A549 (cell line): ENCODE data around the gene UMODL1. TPM values are rescaled to one million over a fixed set of nuclear protein-coding genes. Genes with fewer than 3 reads are reported as not detected.

Experiments used
- ATAC-seq, 2 experiments: fragments of 200-7000 bp in 1 of 2; fragments of >200 bp in 1 of 2; cut with Nextera tagmentation in 1 of 2; cut with Tn5 transposase in 1 of 2; 3 replicates each; pipeline versions ENCODE4 v1.8.0 to v1.9.1; 2018 to 2020; ENCODE audit warnings: mild to moderate bottlenecking in 1 of 2, moderate library complexity in 1 of 2
- CTCF ChIA-PET: fragments of 300-600 bp; sonication (Branson Sonifier 250); formaldehyde crosslinking; extraction: SDS; loops from one replicate; lab custom pipeline; 2021; ENCODE audit warnings: antibody characterized with exemption, inconsistent platforms; lab: Yijun Ruan, JAX
- POLR2A ChIA-PET: fragments of 350-600 bp; formaldehyde crosslinking; extraction: SDS; loops from one replicate; lab custom pipeline; 2021; ENCODE audit warnings: antibody characterized with exemption, inconsistent platforms; lab: Yijun Ruan, JAX
- DNase-seq, 2 experiments: peaks; one replicate each; pipeline versions ENCODE4 v3.0.0 to v3.0.0-alpha.2; 2011 to 2016; ENCODE audit warnings: low read depth in 1 of 2, low spot score in 1 of 2
- FAIRE-seq: peaks from 2 replicates; lab custom pipeline; 2011; peaks lifted over from hg19 to GRCh38; lab: Jason Lieb, UNC
- H3K27ac ChIP-seq, 2 experiments: fragments of >200 bp; sonication (Bioruptor Twin); formaldehyde crosslinking; 3 replicates each; pipeline ENCODE4 v1.5.1; 2016 to 2017
- H3K4me1 ChIP-seq: fragments of >200 bp; sonication (Bioruptor Twin); formaldehyde crosslinking; 3 replicates; pipeline ENCODE4 v1.6.1; 2016
- H3K4me2 ChIP-seq: fragments of >200 bp; sonication (Bioruptor Twin); formaldehyde crosslinking; 3 replicates; pipeline ENCODE4 v1.6.1; 2016
- H3K4me3 ChIP-seq: fragments of >200 bp; sonication (Bioruptor Twin); formaldehyde crosslinking; 3 replicates; pipeline ENCODE4 v1.5.1; 2016
- H3K9me3 ChIP-seq: fragments of >200 bp; sonication (Bioruptor Twin); formaldehyde crosslinking; 3 replicates; pipeline ENCODE4 v1.6.1; 2016
- ATOH8 ChIP-seq: fragments of 250-450 bp; sonication (Bioruptor Pico); IDR thresholded peaks from 2 replicates; pipeline ENCODE4 v1.5.0; 2020; ENCODE audit warnings: low read depth, mild to moderate bottlenecking, moderate library complexity
- CBX8 ChIP-seq: fragments of 200-600 bp; sonication (generic); IDR thresholded peaks from 2 replicates; pipeline ENCODE4 v1.6.1; 2016
- CHD4 ChIP-seq: fragments of 200-600 bp; sonication (generic); IDR thresholded peaks from 2 replicates; pipeline ENCODE4 v1.6.1; 2016; ENCODE audit warnings: antibody characterized with exemption, mild to moderate bottlenecking, borderline replicate concordance
- ESRRA ChIP-seq: fragments of 150-350 bp; IDR thresholded peaks from 2 replicates; pipeline ENCODE4 v1.6.1; 2014; ENCODE audit warnings: mild to moderate bottlenecking, low read length, borderline replicate concordance
- FOSB ChIP-seq: fragments of 250-450 bp; sonication (Bioruptor Pico); IDR thresholded peaks from 2 replicates; pipeline ENCODE4 v1.5.0; 2020; ENCODE audit warnings: mild to moderate bottlenecking, moderate library complexity
- HES2 ChIP-seq: fragments of >200 bp; sonication (Bioruptor Twin); formaldehyde crosslinking; IDR thresholded peaks from 2 replicates; pipeline ENCODE4 v1.6.1; 2016
- HOXB5 ChIP-seq: fragments of 250-450 bp; sonication (Bioruptor Pico); IDR thresholded peaks from 2 replicates; pipeline ENCODE4 v1.5.0; 2020; ENCODE audit warnings: mild to moderate bottlenecking, moderate library complexity
- JUNB ChIP-seq: fragments of >200 bp; sonication (Bioruptor Twin); formaldehyde crosslinking; IDR thresholded peaks from 2 replicates; pipeline ENCODE4 v1.6.1; 2016
- NPAS2 ChIP-seq: fragments of 250-450 bp; sonication (Bioruptor Pico); IDR thresholded peaks from 2 replicates; pipeline ENCODE4 v1.8.0; 2022; ENCODE audit warnings: mild to moderate bottlenecking, moderate library complexity, borderline replicate concordance
- RAD21 ChIP-seq, 2 experiments: fragments of >200 bp in 1 of 2; sonication (Bioruptor Twin) in 1 of 2; formaldehyde crosslinking in 1 of 2; IDR thresholded peaks in 1 of 2; conservative IDR thresholded peaks in 1 of 2; 2 replicates in 1 of 2; 3 replicates in 1 of 2; pipeline ENCODE4 v1.6.1; 2012 to 2018; ENCODE audit warnings: inconsistent platforms in 1 of 2
- RARB ChIP-seq: fragments of 250-450 bp; sonication (Bioruptor Pico); IDR thresholded peaks from 2 replicates; pipeline ENCODE4 v1.8.0; 2021; ENCODE audit warnings: mild to moderate bottlenecking, moderate library complexity
- RFX5 ChIP-seq: fragments of 450-650 bp; IDR thresholded peaks from 2 replicates; pipeline ENCODE4 v1.7.1; 2014; ENCODE audit warnings: antibody characterized with exemption, mild to moderate bottlenecking, moderate library complexity
- SMC3 ChIP-seq: fragments of >200 bp; sonication (Bioruptor Twin); formaldehyde crosslinking; IDR thresholded peaks from 3 replicates; pipeline ENCODE4 v1.6.1; 2018; ENCODE audit warnings: inconsistent platforms
- USF2 ChIP-seq: fragments of 450-650 bp; IDR thresholded peaks from 2 replicates; pipeline ENCODE4 v1.6.1; 2014; ENCODE audit warnings: antibody characterized with exemption
- WGBS: methylation state at CpG from one replicate; pipeline ENCODE4 v1.1.6; 2017; ENCODE audit errors: missing lambda C conversion rate; 5-methylcytosine and 5-hydroxymethylcytosine counted together
- polyA plus RNA-seq, 4 experiments: library from polyadenylated mRNA; depleted of rRNA in 3 of 4; stranded (reverse); fragments of >200 nt; fragmentation: RNase III in 1 of 4; extraction: RNeasy Plus Mini Kit Qiagen cat#74134 plus additional on column Dnase treatment in 1 of 4; gene quantifications; 2 replicates in 3 of 4; 3 replicates in 1 of 4; pipeline ENCODE4 v1.2.3, GENCODE V29; 2011 to 2017
- TF ChIP-seq, protein P1 (sequence below): fragments of >200 bp; sonication (Bioruptor Twin); formaldehyde crosslinking; IDR thresholded peaks from 3 replicates; pipeline ENCODE4 v1.5.1; 2016
- TF ChIP-seq, protein P2 (sequence below): IDR thresholded peaks from 2 replicates; pipeline ENCODE4 v1.6.1; 2012

UMODL1 gene
- polyA plus RNA-seq, 2 of the 4 experiments (the other 2 are of a cell fraction) = not detected

DNA sequence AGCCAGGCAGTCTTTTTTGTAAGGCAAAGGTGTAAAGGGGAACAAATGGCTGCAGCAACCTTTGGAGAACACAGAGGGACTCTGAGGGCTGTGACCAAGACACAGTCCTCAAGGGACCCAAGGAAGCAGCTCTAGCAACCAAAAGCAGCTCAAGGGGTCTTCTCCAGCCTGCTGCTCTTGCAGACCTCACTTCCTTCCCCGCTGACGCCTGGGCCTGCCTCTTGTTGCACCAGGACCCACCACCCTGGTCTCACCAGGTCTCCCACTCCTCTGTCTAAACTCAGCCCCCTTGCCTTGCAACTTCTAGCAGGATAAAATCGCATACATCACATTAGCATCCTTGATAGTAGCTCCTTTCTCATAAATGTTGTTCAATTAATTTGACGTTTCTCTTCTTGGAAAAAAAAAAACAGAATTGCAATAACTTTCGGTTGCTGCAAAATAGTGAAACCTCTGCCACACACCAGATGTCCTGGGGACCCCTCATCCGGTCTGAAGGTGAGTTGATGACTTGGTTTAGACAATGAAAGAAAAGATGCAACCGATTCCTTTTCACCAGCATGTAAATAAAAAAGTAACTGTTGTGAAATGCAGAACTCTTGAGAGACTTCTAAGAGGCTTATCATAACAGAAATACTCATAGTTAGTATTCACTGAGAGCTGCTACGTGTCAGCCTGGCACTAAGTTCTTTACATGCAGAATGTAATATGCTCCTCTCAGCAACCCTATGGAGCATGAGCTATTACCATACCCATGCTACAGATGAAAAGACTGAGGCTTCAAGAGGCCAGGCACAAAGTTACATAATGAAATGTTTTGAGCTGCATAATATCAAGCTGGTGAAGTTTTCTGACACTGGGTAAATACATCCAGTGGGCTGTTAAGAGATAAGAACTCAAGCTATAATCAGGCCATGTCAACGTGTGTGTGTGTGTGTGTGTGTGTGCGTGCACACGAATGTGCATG is 58.5 kb downstream of the UMODL1 start:
- POLR2A ChIA-PET = no interaction called here
- FAIRE-seq = no peak

GRCh38 chr21:42130441-42130840 is 59.3 kb downstream of the UMODL1 start:
- ATAC-seq = no peak
- Histone ChIP-seq H3K9me3 (no peaks in the 10 kb centered on the region), H3K27ac (no peak overlapping the region), H3K4me1 (no peaks in the 10 kb centered on the region), H3K4me3 (no peak overlapping the region), H3K4me2 (no peak overlapping the region)
- 61% methylated on average over 6 of the region's 6 CpGs for WGBS
- ChIA-PET CTCF (interaction anchor here (6.1 to 7.2 kb wide), 2 partner anchors 15 kb away, joined by 35 to 45 read pairs; no protein-coding TSS in a partner anchor), POLR2A (no interaction called here)
- FAIRE-seq = no peak
- no peak for DNase-seq
- TF ChIP-seq RAD21 (conservative IDR thresholded peaks at IDR 0.05 in 1 of 2, IDR thresholded peaks at IDR 0.05 in 1 of 2) (no peak), HOXB5 (CRISPR knock-in tag) (no peak), CHD4 (no peak), ATOH8 (no peak), USF2 (peak; percentile 58)
- TF ChIP-seq, protein P1, sequence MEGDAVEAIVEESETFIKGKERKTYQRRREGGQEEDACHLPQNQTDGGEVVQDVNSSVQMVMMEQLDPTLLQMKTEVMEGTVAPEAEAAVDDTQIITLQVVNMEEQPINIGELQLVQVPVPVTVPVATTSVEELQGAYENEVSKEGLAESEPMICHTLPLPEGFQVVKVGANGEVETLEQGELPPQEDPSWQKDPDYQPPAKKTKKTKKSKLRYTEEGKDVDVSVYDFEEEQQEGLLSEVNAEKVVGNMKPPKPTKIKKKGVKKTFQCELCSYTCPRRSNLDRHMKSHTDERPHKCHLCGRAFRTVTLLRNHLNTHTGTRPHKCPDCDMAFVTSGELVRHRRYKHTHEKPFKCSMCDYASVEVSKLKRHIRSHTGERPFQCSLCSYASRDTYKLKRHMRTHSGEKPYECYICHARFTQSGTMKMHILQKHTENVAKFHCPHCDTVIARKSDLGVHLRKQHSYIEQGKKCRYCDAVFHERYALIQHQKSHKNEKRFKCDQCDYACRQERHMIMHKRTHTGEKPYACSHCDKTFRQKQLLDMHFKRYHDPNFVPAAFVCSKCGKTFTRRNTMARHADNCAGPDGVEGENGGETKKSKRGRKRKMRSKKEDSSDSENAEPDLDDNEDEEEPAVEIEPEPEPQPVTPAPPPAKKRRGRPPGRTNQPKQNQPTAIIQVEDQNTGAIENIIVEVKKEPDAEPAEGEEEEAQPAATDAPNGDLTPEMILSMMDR = no peak
- TF ChIP-seq, protein P2, sequence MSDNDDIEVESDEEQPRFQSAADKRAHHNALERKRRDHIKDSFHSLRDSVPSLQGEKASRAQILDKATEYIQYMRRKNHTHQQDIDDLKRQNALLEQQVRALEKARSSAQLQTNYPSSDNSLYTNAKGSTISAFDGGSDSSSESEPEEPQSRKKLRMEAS = no peak

More for the DNA sequence above, 58.5 kb downstream of the UMODL1 start:
- Histone ChIP-seq H3K27ac (no peak overlapping the region), H3K9me3 (no peaks in the 10 kb centered on the region), H3K4me2 (no peak overlapping the region), H3K4me3 (no peak overlapping the region), H3K4me1 (no peaks in the 10 kb centered on the region)
- CTCF ChIA-PET = interaction anchor here (0.7 to 7.2 kb wide), 5 partner anchors 11 to 34 kb away, joined by 3 to 45 read pairs (median 5); no protein-coding TSS in a partner anchor
- no peak for TF ChIP-seq RARB (CRISPR knock-in tag)
- DNase-seq (no peak), ATAC-seq (no peak)
- 55% methylated on average over 11 of the region's 11 CpGs for WGBS

GRCh38 chr21:42132183-42132582 is 61.1 kb downstream of the UMODL1 start:
- WGBS = 0% methylated on average over 1 of the region's 1 CpG
- Histone ChIP-seq H3K4me2 (no peak overlapping the region), H3K4me3 (no peak overlapping the region), H3K9me3 (no peaks in the 10 kb centered on the region), H3K4me1 (no peaks in the 10 kb centered on the region), H3K27ac (no peak overlapping the region)
- FAIRE-seq (no peak), DNase-seq (no peak)
- POLR2A ChIA-PET = no interaction called here
- CTCF ChIA-PET = interaction anchor here (7.2 kb wide), 1 partner anchor 13 kb away, joined by 35 read pairs; no protein-coding TSS in a partner anchor
- no peak for TF ChIP-seq SMC3
- TF ChIP-seq, all 56 proteins: peak for 0
- no peak for ATAC-seq

DNA sequence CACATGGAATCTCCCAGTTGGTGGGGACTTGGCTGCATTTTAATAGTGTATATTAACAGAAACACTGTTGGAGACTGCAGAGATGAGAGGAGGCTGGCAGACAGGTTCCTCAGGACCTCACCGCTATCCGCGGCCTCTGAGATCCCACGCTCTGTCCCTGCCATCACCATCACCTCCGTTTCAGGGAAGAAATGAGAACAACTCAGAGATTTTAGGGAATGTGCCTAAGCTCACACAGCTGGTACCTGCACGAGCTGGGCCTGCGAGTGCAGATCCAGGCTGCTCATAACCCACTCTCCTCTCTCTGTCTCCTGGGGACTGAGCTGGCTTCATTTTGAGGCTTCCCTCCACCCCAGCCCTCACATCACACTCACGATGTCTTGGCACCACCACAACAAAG is 62.0 kb downstream of the UMODL1 start:
- Histone ChIP-seq H3K4me2 (no peak overlapping the region), H3K27ac (no peak overlapping the region), H3K4me1 (no peaks in the 10 kb centered on the region), H3K9me3 (no peaks in the 10 kb centered on the region), H3K4me3 (no peak overlapping the region)
- TF ChIP-seq HES2 (no peak), FOSB (CRISPR knock-in tag) (no peak), JUNB (no peak), RFX5 (no peak), CBX8 (no peak), ESRRA (no peak), NPAS2 (CRISPR knock-in tag) (no peak)
- TF ChIP-seq, protein P1 = no peak
- POLR2A ChIA-PET = no interaction called here
- 70% methylated on average over 8 of the region's 8 CpGs for WGBS
- ATAC-seq (no peak), FAIRE-seq (no peak), DNase-seq (no peak)
- CTCF ChIA-PET = interaction anchor here (1.4 to 7.2 kb wide), 2 partner anchors 12 to 16 kb away, joined by 3 to 35 read pairs; no protein-coding TSS in a partner anchor
